ENCODE results near the gene CFAP77.
A peak's percentile ranks its signal among the peaks of the same experiment; 100 is the strongest.

The CFAP77 gene

GRCh38 chr9:132589148-132590036 is 179.4 kb downstream of the CFAP77 start:
- no peaks in the 10 kb centered on the region for H3K4me1 Mint-ChIP-seq (ENCODE audit: low read depth)
- H3K4me3 Mint-ChIP-seq = no peak overlapping the region
- H3K27me3 Mint-ChIP-seq (ENCODE audit: low read depth) = peaks cover 72% of the 10 kb centered on the region
- H3K36me3 Mint-ChIP-seq (ENCODE audit: low read depth) = no peaks in the 10 kb centered on the region
- no peak for DNase-seq (ENCODE audit: low spot score)
- H3K27ac Mint-ChIP-seq = no peak overlapping the region
- no peaks in the 10 kb centered on the region for H3K9me3 Mint-ChIP-seq

DNA sequence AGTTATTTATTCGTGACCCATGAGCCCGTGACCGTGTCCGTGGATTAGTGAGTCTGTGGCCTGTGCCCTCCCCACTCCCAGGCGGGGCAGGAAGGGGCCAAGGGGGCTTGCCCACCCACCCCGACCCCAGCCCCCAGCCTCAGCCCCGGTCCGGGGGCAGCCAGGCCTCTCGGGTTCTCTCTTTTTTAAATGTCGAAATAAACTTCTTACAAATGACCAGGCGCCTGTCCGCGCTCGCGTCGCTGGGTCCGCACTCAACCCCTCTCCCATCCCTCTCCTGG is 180.0 kb downstream of the CFAP77 start:
- Mint-ChIP-seq H3K4me3 (no peak overlapping the region), H3K36me3 (ENCODE audit: low read depth) (peaks cover 2% of the 10 kb centered on the region), H3K4me1 (ENCODE audit: low read depth) (no peaks in the 10 kb centered on the region), H3K27me3 (ENCODE audit: low read depth) (peaks cover 66% of the 10 kb centered on the region), H3K27ac (no peak overlapping the region), H3K9me3 (no peaks in the 10 kb centered on the region)
- no peak for DNase-seq (ENCODE audit: low spot score)

- no peak overlapping the region for H3K27ac Mint-ChIP-seq
- H3K27me3 Mint-ChIP-seq (ENCODE audit: low read depth) = peaks cover 60% of the 10 kb centered on the region
- DNase-seq (ENCODE audit: low spot score) = no peak
Measured at GRCh38 chr9:132590318-132591182, 180.5 kb downstream of the CFAP77 start.

GRCh38 chr9:132591244-132591643 is 181.2 kb downstream of the CFAP77 start:
- Mint-ChIP-seq H3K9me3 (no peaks in the 10 kb centered on the region), H3K27ac (no peak overlapping the region), H3K4me3 (no peak overlapping the region), H3K36me3 (ENCODE audit: low read depth) (peaks cover 2% of the 10 kb centered on the region), H3K4me1 (ENCODE audit: low read depth) (no peaks in the 10 kb centered on the region), H3K27me3 (ENCODE audit: low read depth) (peaks cover 54% of the 10 kb centered on the region)
- no peak for DNase-seq (ENCODE audit: low spot score)

More at GRCh38 chr9:132590318-132591182, 180.5 kb downstream of the CFAP77 start:
- H3K36me3 Mint-ChIP-seq (ENCODE audit: low read depth) = peaks cover 2% of the 10 kb centered on the region
- H3K9me3 Mint-ChIP-seq = no peaks in the 10 kb centered on the region
- H3K4me1 Mint-ChIP-seq (ENCODE audit: low read depth) = no peaks in the 10 kb centered on the region
- H3K4me3 Mint-ChIP-seq = no peak overlapping the region

DNA sequence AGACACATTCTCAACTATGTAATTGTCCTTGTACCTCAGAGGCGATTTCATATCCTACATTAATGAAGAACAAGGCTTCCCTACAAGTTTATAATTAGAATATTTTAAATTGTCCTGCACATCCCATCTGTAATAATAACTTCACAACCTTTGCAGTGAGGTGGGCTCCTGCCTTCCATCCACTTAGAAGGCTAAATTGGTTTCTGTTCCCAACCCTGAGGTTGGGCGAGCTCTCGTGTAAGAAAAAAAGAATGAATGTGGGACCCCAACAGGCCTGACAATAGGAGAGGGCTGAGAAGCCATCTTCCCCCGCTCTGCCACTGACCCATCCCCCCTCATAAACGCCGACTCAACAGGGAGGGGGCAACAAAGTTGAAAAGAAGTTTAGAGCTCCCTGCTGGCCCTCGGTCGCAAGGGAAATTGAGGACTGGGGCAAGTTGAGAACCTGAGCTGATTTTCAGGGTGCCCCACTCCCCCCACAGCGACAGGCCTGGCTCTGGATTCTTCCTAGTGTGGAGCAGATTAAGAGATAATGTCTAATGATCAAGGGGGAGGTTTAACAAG is 181.8 kb downstream of the CFAP77 start:
- H3K27me3 Mint-ChIP-seq (ENCODE audit: low read depth) = peaks cover 48% of the 10 kb centered on the region
- H3K4me3 Mint-ChIP-seq = no peak overlapping the region
- H3K36me3 Mint-ChIP-seq (ENCODE audit: low read depth) = peaks cover 2% of the 10 kb centered on the region
- H3K9me3 Mint-ChIP-seq = no peaks in the 10 kb centered on the region
- no peaks in the 10 kb centered on the region for H3K4me1 Mint-ChIP-seq (ENCODE audit: low read depth)
- DNase-seq (ENCODE audit: low spot score) = no peak
- no peak overlapping the region for H3K27ac Mint-ChIP-seq

- Mint-ChIP-seq H3K36me3 (ENCODE audit: low read depth) (peaks cover 2% of the 10 kb centered on the region), H3K27ac (no peak overlapping the region), H3K27me3 (ENCODE audit: low read depth) (peaks cover 44% of the 10 kb centered on the region), H3K4me3 (no peak overlapping the region), H3K4me1 (ENCODE audit: low read depth) (no peaks in the 10 kb centered on the region), H3K9me3 (no peaks in the 10 kb centered on the region)
- DNase-seq (ENCODE audit: low spot score) = no peak
Measured at GRCh38 chr9:132592451-132592850, 182.4 kb downstream of the CFAP77 start.

DNA sequence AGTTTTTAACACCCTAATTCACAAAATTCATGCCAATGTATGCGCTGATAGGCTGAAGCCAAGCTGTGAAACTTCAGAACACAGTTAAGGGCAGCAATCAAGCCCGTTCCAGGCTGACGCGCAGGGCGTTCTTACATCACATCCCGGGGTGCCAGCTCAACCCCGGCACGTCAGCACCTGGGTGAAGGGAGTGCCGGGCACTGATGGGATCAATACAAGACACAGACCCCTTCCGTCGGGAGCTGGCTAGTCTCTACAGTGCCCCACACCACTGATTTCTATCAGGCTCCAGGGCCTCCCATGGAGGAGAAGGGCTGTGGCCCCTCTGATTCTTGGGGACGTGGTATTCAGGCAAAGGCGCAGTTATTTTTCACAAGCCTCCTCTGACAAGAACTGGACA is 184.4 kb downstream of the CFAP77 start:
- H3K4me1 Mint-ChIP-seq (ENCODE audit: low read depth) = no peaks in the 10 kb centered on the region
- H3K27me3 Mint-ChIP-seq (ENCODE audit: low read depth) = peaks cover 27% of the 10 kb centered on the region
- H3K36me3 Mint-ChIP-seq (ENCODE audit: low read depth) = peaks cover 2% of the 10 kb centered on the region
- no peaks in the 10 kb centered on the region for H3K9me3 Mint-ChIP-seq
- H3K27ac Mint-ChIP-seq = no peak overlapping the region
- DNase-seq (ENCODE audit: low spot score) = no peak
- no peak overlapping the region for H3K4me3 Mint-ChIP-seq

DNA sequence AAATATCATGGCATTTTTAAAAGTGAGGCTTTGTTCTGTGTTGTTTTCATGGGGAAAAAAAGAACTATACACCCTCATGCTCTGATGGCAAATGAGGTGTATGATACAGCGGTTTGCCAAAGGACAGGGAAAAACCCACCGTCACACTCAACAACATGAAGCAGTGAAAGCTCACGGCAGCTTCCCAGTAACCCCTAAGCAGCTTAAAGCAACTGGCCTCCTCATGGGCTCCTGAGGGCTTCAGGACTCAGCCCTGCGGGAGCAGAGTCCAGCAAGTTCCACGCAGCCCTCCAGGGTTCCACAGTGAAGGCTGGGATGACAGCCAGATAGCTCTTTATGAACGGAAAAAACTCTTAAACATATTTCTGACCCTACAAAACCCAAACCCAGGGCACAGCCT is 185.3 kb downstream of the CFAP77 start:
- Mint-ChIP-seq H3K9me3 (no peaks in the 10 kb centered on the region), H3K4me3 (no peak overlapping the region), H3K27ac (no peak overlapping the region), H3K4me1 (ENCODE audit: low read depth) (no peaks in the 10 kb centered on the region), H3K27me3 (ENCODE audit: low read depth) (peaks cover 21% of the 10 kb centered on the region), H3K36me3 (ENCODE audit: low read depth) (peaks cover 2% of the 10 kb centered on the region)
- DNase-seq (ENCODE audit: low spot score) = no peak

DNA sequence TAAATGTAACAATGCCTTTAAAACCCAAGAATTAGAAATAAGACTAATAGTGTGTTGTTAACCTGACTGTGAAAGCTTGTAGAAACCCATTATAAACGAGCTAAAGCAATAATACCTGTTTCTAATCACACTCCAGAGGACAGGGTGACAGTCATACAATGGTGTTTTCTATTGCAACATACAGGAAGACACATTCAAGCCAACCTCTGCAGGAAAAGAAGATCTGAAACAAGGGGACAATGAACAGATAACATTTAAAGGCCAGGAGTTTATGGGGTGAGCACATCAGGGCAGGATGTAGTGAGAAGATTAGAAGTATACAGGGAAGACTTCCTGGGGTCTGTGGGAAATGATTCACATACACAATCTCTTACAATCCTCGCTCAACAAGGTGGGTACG is 186.2 kb downstream of the CFAP77 start:
- no peak for DNase-seq (ENCODE audit: low spot score)
- Mint-ChIP-seq H3K27ac (no peak overlapping the region), H3K36me3 (ENCODE audit: low read depth) (peaks cover 2% of the 10 kb centered on the region), H3K27me3 (ENCODE audit: low read depth) (peaks cover 15% of the 10 kb centered on the region), H3K4me1 (ENCODE audit: low read depth) (no peaks in the 10 kb centered on the region), H3K4me3 (no peak overlapping the region), H3K9me3 (no peaks in the 10 kb centered on the region)

GRCh38 chr9:132597073-132597775 is 187.2 kb downstream of the CFAP77 start:
- no peak overlapping the region for H3K27ac Mint-ChIP-seq
- peaks cover 2% of the 10 kb centered on the region for H3K4me1 Mint-ChIP-seq (ENCODE audit: low read depth)
- peaks cover 6% of the 10 kb centered on the region for H3K27me3 Mint-ChIP-seq (ENCODE audit: low read depth)
- no peak overlapping the region for H3K4me3 Mint-ChIP-seq
- DNase-seq (ENCODE audit: low spot score) = no peak
- no peaks in the 10 kb centered on the region for H3K9me3 Mint-ChIP-seq
- peaks cover 2% of the 10 kb centered on the region for H3K36me3 Mint-ChIP-seq (ENCODE audit: low read depth)

GRCh38 chr9:132600326-132600984 is 190.4 kb downstream of the CFAP77 start:
- Mint-ChIP-seq H3K4me1 (ENCODE audit: low read depth) (peaks cover 5% of the 10 kb centered on the region), H3K27me3 (ENCODE audit: low read depth) (no peaks in the 10 kb centered on the region), H3K4me3 (no peak overlapping the region), H3K27ac (peak overlapping the region; percentile 24), H3K9me3 (no peaks in the 10 kb centered on the region), H3K36me3 (ENCODE audit: low read depth) (peaks cover 2% of the 10 kb centered on the region)
- DNase-seq (ENCODE audit: low spot score) = no peak

DNA sequence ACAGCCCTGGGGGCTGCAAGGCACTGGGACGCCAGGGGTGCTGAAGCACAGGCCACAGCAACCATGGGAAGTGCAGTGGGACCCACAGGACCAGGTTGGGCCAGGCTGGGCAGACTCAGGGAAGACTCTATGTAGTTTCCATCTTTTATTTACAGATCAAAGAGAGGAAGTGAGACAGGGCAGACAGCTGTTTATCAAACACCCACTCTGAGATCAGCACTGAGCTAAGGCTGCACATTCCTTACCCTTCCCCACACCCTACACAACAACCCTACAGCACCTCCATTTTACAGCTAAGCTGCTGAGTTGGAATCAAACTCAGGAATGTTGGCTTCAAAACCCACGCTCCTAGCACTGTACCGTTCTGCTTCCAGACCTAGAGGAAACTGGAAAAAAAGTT is 192.2 kb downstream of the CFAP77 start:
- Mint-ChIP-seq H3K36me3 (ENCODE audit: low read depth) (peaks cover 6% of the 10 kb centered on the region), H3K27ac (no peak overlapping the region)

GRCh38 chr9:132605387-132605786 is 195.4 kb downstream of the CFAP77 start:
- Mint-ChIP-seq H3K4me3 (no peak overlapping the region), H3K27me3 (ENCODE audit: low read depth) (no peaks in the 10 kb centered on the region), H3K9me3 (no peaks in the 10 kb centered on the region), H3K36me3 (ENCODE audit: low read depth) (peaks cover 15% of the 10 kb centered on the region), H3K27ac (no peak overlapping the region), H3K4me1 (ENCODE audit: low read depth) (peaks cover 5% of the 10 kb centered on the region)
- no peak for DNase-seq (ENCODE audit: low spot score)

More for the DNA sequence above, 192.2 kb downstream of the CFAP77 start:
- Mint-ChIP-seq H3K27me3 (ENCODE audit: low read depth) (no peaks in the 10 kb centered on the region), H3K4me1 (ENCODE audit: low read depth) (peaks cover 5% of the 10 kb centered on the region), H3K9me3 (no peaks in the 10 kb centered on the region), H3K4me3 (no peak overlapping the region)
- DNase-seq (ENCODE audit: low spot score) = no peak

Measured in T-helper 2 cell treated with Interferon-gamma antibody and Interleukin-4, amounts not matched to agents 5 μg/mL and 100 μg/mL, for 36 hours (primary cell).